A673 (cell line): ENCODE results near the gene CARS1.

Source experiments
- EZH2 ChIP-seq: fragments of 200-600 bp; sonication (generic); IDR thresholded peaks from 2 replicates; pipeline ENCODE4 v1.6.1; 2017; ENCODE audit warnings: borderline replicate concordance, low read depth, mild to moderate bottlenecking, mixed read lengths, antibody characterized with exemption, low read length; ENCODE audit not compliant: poor library complexity, severe bottlenecking
- TF ChIP-seq, protein P1 (sequence below): fragments of 300-800, 200-600 bp; sonication (generic); conservative IDR thresholded peaks from 2 replicates; pipeline ENCODE4 v1.5.1; 2017; ENCODE audit warnings: low read depth, mild to moderate bottlenecking, antibody characterized with exemption, low read length, moderate library complexity, mixed read lengths

DNA sequence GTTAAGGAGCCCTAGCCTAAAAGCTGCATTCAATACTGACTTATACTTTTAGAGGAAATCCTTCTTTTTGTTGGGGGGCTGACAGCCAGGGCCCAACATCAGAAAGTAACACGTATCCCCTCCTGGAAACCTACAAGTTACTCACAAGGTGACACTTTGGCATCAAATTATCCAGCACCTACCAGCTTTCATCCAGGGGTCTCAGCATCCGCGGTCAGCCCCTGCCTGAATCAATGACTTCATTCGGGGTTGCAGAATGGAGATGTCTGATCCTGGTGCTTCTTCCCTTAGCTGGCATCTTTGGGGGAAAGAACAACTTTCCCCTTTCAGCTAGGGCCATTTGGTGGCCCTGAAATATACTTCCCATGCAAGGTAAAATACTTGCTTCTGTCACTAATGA is 59.8 kb downstream of the CARS1 start:
- TF ChIP-seq, protein P1, sequence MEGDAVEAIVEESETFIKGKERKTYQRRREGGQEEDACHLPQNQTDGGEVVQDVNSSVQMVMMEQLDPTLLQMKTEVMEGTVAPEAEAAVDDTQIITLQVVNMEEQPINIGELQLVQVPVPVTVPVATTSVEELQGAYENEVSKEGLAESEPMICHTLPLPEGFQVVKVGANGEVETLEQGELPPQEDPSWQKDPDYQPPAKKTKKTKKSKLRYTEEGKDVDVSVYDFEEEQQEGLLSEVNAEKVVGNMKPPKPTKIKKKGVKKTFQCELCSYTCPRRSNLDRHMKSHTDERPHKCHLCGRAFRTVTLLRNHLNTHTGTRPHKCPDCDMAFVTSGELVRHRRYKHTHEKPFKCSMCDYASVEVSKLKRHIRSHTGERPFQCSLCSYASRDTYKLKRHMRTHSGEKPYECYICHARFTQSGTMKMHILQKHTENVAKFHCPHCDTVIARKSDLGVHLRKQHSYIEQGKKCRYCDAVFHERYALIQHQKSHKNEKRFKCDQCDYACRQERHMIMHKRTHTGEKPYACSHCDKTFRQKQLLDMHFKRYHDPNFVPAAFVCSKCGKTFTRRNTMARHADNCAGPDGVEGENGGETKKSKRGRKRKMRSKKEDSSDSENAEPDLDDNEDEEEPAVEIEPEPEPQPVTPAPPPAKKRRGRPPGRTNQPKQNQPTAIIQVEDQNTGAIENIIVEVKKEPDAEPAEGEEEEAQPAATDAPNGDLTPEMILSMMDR, result no peak
- TF ChIP-seq EZH2, result no peak
